PFSK-1 (cell line): ENCODE results near the gene MIAT.

Source experiments
- FOXP2 ChIP-seq: optimal IDR thresholded peaks from 2 replicates; pipeline ENCODE3; 2011; ENCODE audit warnings: borderline replicate concordance, control low read depth, inconsistent platforms; ENCODE audit not compliant: insufficient read depth; ENCODE audit errors: extremely low read length, extremely low read depth
- POLR2AphosphoS5 ChIP-seq: IDR thresholded peaks from 2 replicates; pipeline ENCODE4 v1.6.1; 2012; ENCODE audit warnings: low read depth, mild to moderate bottlenecking, control low read depth, low read length, moderate library complexity
- SIN3A ChIP-seq: IDR thresholded peaks from 2 replicates; pipeline ENCODE4 v1.6.1; 2012; ENCODE audit warnings: mild to moderate bottlenecking, low read length, moderate library complexity, borderline replicate concordance; ENCODE audit not compliant: insufficient read depth
- TAF1 ChIP-seq: IDR thresholded peaks from 2 replicates; pipeline ENCODE4 v1.6.1; 2012; ENCODE audit warnings: low read length, control low read depth, borderline replicate concordance; ENCODE audit not compliant: insufficient read depth
- TF ChIP-seq, protein P1 (sequence below), 2 experiments: IDR thresholded peaks; 2 replicates each; pipeline versions ENCODE4 v1.6.1 to v1.8.0; 2011 to 2012; ENCODE audit warnings: low read depth in 2 of 2, low read length in 2 of 2, control low read depth in 1 of 2, inconsistent platforms in 1 of 2, mild to moderate bottlenecking in 1 of 2, moderate library complexity in 1 of 2; ENCODE audit not compliant: insufficient read depth in 1 of 2

DNA sequence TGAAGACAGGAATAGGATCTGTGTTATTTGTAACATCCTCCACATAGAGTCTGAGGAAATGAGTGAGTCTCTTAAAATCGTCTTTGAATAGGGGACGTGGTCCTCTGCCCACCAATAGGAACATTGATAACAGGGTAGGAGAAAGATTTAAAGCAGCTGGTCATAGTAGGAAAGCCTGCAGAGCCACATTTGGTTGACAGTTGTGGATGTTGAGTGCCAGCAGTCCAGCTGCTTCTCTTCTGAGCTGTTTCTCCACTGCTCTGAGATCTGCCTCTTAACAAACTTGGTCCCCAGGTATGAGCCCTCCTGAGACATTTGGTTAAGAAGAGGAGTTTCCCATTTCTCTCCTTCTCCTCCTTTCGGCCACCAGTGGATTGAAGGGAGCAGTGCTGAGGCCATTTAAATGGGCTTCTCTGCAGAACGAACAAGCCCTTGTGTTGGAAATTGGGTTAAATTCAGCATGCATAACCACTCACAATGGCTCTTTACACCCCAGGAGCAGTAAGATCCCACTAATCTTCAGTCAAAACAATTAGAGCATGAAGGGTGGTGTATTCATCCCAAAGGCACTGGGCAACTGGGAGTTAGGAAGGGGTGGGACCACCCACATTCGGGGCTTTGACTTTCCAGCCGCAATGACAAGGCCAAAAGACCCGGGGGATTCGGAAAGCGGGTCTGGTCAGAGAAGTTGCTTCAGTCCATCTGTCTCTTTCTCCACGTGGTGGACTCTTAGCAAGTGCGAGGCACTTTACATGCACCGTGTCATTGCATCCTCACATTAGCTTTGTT, 32.3 kb downstream of the MIAT start:
- TF ChIP-seq POLR2AphosphoS5, result no peak
- TF ChIP-seq, protein P1, sequence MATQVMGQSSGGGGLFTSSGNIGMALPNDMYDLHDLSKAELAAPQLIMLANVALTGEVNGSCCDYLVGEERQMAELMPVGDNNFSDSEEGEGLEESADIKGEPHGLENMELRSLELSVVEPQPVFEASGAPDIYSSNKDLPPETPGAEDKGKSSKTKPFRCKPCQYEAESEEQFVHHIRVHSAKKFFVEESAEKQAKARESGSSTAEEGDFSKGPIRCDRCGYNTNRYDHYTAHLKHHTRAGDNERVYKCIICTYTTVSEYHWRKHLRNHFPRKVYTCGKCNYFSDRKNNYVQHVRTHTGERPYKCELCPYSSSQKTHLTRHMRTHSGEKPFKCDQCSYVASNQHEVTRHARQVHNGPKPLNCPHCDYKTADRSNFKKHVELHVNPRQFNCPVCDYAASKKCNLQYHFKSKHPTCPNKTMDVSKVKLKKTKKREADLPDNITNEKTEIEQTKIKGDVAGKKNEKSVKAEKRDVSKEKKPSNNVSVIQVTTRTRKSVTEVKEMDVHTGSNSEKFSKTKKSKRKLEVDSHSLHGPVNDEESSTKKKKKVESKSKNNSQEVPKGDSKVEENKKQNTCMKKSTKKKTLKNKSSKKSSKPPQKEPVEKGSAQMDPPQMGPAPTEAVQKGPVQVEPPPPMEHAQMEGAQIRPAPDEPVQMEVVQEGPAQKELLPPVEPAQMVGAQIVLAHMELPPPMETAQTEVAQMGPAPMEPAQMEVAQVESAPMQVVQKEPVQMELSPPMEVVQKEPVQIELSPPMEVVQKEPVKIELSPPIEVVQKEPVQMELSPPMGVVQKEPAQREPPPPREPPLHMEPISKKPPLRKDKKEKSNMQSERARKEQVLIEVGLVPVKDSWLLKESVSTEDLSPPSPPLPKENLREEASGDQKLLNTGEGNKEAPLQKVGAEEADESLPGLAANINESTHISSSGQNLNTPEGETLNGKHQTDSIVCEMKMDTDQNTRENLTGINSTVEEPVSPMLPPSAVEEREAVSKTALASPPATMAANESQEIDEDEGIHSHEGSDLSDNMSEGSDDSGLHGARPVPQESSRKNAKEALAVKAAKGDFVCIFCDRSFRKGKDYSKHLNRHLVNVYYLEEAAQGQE (IDR thresholded peaks at IDR 0.05; ENCODE audit: insufficient read depth in 1 of 2, low read depth in 2 of 2, low read length in 2 of 2), result no peak
- no peak for TF ChIP-seq TAF1
- TF ChIP-seq FOXP2, result no peak
- TF ChIP-seq SIN3A, result no peak
